Transverse colon (tissue), 4 donors: Measurements from ENCODE around the gene SYCE1L.

Source experiments
- EP300 ChIP-seq: sonication (generic); formaldehyde crosslinking; IDR thresholded peaks from one replicate; pipeline ENCODE4 v1.6.1; 2017; ENCODE audit warnings: antibody characterized with exemption, low read depth
- POLR2A ChIP-seq: fragments of 450-650 bp; IDR thresholded peaks from one replicate; pipeline ENCODE4 v1.6.1; 2016; ENCODE audit warnings: antibody characterized with exemption, mild to moderate bottlenecking, moderate library complexity
- POLR2AphosphoS5 ChIP-seq, 3 donors: sonication (generic); formaldehyde crosslinking; IDR thresholded peaks; one replicate each; pipeline ENCODE4 v1.6.1; 2016; ENCODE audit warnings: antibody characterized with exemption in 3 of 3
- TF ChIP-seq, protein P1 (sequence below), 5 experiments: fragments of 200-600 bp in 3 of 5; fragments of 450-650 bp in 2 of 5; sonication (generic) in 3 of 5; IDR thresholded peaks; 1 replicate in 2 of 5; 2 replicates in 3 of 5; pipeline ENCODE4 v1.5.1; 2016 to 2017; ENCODE audit warnings: antibody characterized with exemption in 5 of 5, inconsistent platforms in 3 of 5, mild to moderate bottlenecking in 2 of 5, moderate library complexity in 1 of 5

DNA sequence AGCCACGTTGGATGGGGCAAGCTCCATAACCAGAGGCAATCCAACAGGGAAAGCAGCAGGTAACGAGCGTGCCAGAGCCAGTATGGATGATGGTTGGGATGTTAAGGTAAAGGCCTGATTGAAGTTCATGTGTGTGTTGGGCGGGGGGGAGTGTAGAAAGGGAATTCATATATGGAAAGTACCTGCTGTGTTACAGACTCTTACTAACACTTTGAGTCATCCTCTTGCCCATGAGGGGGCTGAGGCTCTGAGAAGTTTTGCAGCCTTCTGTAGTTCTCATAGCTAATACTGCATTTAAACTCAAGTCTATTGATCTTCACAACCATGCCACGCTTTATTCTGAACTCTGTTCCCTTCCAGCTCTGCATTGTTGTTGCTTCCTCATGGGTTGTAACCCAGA, 28.5 kb downstream of the SYCE1L start:
- TF ChIP-seq POLR2AphosphoS5 (IDR thresholded peaks at IDR 0.05), result no peak
- TF ChIP-seq, protein P1, sequence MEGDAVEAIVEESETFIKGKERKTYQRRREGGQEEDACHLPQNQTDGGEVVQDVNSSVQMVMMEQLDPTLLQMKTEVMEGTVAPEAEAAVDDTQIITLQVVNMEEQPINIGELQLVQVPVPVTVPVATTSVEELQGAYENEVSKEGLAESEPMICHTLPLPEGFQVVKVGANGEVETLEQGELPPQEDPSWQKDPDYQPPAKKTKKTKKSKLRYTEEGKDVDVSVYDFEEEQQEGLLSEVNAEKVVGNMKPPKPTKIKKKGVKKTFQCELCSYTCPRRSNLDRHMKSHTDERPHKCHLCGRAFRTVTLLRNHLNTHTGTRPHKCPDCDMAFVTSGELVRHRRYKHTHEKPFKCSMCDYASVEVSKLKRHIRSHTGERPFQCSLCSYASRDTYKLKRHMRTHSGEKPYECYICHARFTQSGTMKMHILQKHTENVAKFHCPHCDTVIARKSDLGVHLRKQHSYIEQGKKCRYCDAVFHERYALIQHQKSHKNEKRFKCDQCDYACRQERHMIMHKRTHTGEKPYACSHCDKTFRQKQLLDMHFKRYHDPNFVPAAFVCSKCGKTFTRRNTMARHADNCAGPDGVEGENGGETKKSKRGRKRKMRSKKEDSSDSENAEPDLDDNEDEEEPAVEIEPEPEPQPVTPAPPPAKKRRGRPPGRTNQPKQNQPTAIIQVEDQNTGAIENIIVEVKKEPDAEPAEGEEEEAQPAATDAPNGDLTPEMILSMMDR (IDR thresholded peaks at IDR 0.05), result no peak
- TF ChIP-seq EP300, result no peak
- TF ChIP-seq POLR2A, result no peak
